Activated CD4-positive, alpha-beta memory T cell treated with anti-CD3 and anti-CD28 coated beads, Interleukin-2, amount 10 ng/mL, durations not matched to agents 7 days and 5 days (primary cell): ENCODE measurements around the gene KBTBD8. TPM values are rescaled to one million over a fixed set of nuclear protein-coding genes. Genes with fewer than 3 reads are reported as not detected.

Source experiments
- CTCF ChIA-PET: fragments of 350-600 bp; sonication (Branson Sonifier 250); formaldehyde crosslinking; loops from one replicate; lab custom pipeline; 2021; ENCODE audit warnings: antibody characterized with exemption, inconsistent platforms; lab: Charles Lee
- POLR2A ChIA-PET: fragments of 350-600 bp; sonication (Branson Sonifier 250); formaldehyde crosslinking; loops from one replicate; lab custom pipeline; 2021; ENCODE audit warnings: antibody characterized with exemption; lab: Charles Lee
- DNase-seq: peaks from one replicate; pipeline ENCODE4 v3.0.0-alpha.2; 2020
- H3K27ac Mint-ChIP-seq: one replicate; pipeline ENCODE4 v1.8.0; 2021; ENCODE audit warnings: mild to moderate bottlenecking, mixed read lengths
- H3K27me3 Mint-ChIP-seq: one replicate; pipeline ENCODE4 v1.8.0; 2021; ENCODE audit warnings: mixed read lengths
- H3K36me3 Mint-ChIP-seq: one replicate; pipeline ENCODE4 v1.8.0; 2021; ENCODE audit warnings: low read depth, mixed read lengths
- H3K4me1 Mint-ChIP-seq: one replicate; pipeline ENCODE4 v1.8.0; 2021; ENCODE audit warnings: mixed read lengths
- H3K4me3 Mint-ChIP-seq: one replicate; pipeline ENCODE4 v1.8.0; 2021; ENCODE audit warnings: mild to moderate bottlenecking, mixed read lengths
- H3K9me3 Mint-ChIP-seq: one replicate; pipeline ENCODE4 v1.8.0; 2021; ENCODE audit warnings: mixed read lengths
- total RNA-seq, 2 experiments: library from RNA; stranded (reverse); gene quantifications; one replicate each; pipeline ENCODE4 v1.2.3, GENCODE V29; 2021

Gene KBTBD8
- total RNA-seq, 2 experiments from 2014 or later = 14.8 to 16.0 TPM

- peaks cover 16% of the 10 kb centered on the region for H3K4me1 Mint-ChIP-seq
- H3K27me3 Mint-ChIP-seq = no peaks in the 10 kb centered on the region
- no peak overlapping the region for H3K27ac Mint-ChIP-seq
- H3K4me3 Mint-ChIP-seq = no peak overlapping the region
- no peaks in the 10 kb centered on the region for H3K9me3 Mint-ChIP-seq
- ChIA-PET CTCF (interaction anchor here (1.4 kb wide), 1 partner anchor 81 kb away, joined by 4 read pairs; no protein-coding TSS in a partner anchor), POLR2A (no interaction called here)
- no peak for DNase-seq
- no peaks in the 10 kb centered on the region for H3K36me3 Mint-ChIP-seq
These were observed 20.9 kb downstream of the KBTBD8 start for GRCh38 chr3:67018789-67019526.

GRCh38 chr3:67028001-67028784 is 30.1 kb downstream of the KBTBD8 start:
- DNase-seq = no peak
- Mint-ChIP-seq H3K4me1 (peaks cover 2% of the 10 kb centered on the region), H3K9me3 (no peaks in the 10 kb centered on the region), H3K36me3 (no peaks in the 10 kb centered on the region), H3K27me3 (no peaks in the 10 kb centered on the region), H3K27ac (no peak overlapping the region), H3K4me3 (no peak overlapping the region)
- ChIA-PET POLR2A (no interaction called here), CTCF (interaction anchor here (1.1 kb wide), 1 partner anchor 14 kb away, joined by 3 read pairs; no protein-coding TSS in a partner anchor)

GRCh38 chr3:67030785-67031740 is 33.0 kb downstream of the KBTBD8 start:
- Mint-ChIP-seq H3K27me3 (no peaks in the 10 kb centered on the region), H3K27ac (no peak overlapping the region), H3K36me3 (no peaks in the 10 kb centered on the region), H3K9me3 (no peaks in the 10 kb centered on the region), H3K4me3 (no peak overlapping the region), H3K4me1 (peaks cover 2% of the 10 kb centered on the region)
- POLR2A ChIA-PET = no interaction called here
- CTCF ChIA-PET = no interaction called here
- DNase-seq = no peak

DNA sequence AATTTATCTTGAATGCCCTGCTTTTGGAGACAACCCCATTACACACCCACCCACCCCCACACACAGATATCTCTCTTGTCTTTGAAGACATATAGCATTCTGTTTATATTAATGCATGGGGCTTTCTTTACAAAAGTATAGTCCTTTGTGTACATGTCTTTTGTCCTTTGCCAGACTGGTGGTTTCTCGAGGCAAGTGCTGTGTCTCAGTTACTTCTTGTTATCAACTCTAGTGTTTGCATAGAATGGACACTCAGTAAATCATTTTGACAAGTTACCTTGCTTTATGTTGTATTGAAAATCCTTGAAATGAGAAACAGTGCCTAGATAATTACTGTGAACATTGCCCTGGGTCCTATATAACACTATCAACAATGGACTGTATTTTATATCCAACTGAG is 33.9 kb downstream of the KBTBD8 start:
- no peaks in the 10 kb centered on the region for H3K27me3 Mint-ChIP-seq
- no peak overlapping the region for H3K27ac Mint-ChIP-seq
- ChIA-PET CTCF (no interaction called here), POLR2A (no interaction called here)
- H3K9me3 Mint-ChIP-seq = no peaks in the 10 kb centered on the region
- H3K4me1 Mint-ChIP-seq = peaks cover 2% of the 10 kb centered on the region
- no peak overlapping the region for H3K4me3 Mint-ChIP-seq
- DNase-seq = no peak
- no peaks in the 10 kb centered on the region for H3K36me3 Mint-ChIP-seq

DNA sequence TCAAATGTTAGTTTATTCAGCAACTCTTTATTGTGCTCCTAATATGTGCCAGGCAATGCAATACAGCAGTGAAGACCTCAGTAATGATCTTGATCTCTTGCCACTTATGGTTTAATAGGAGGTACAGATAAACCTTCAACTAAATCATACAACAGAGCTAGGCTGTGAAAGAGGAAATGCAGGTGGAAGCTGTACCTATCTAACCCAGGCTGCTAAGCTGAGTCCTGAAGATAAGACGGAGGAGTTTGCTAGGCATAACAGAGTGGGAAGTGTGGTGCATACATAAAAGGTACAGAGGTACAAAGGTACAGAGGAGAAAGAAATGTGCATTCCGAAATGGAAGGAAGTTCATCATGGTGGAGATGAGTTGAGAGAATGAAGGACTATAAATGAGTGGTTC is 35.0 kb downstream of the KBTBD8 start:
- Mint-ChIP-seq H3K36me3 (no peaks in the 10 kb centered on the region), H3K4me1 (no peaks in the 10 kb centered on the region), H3K4me3 (no peak overlapping the region), H3K9me3 (no peaks in the 10 kb centered on the region), H3K27ac (no peak overlapping the region), H3K27me3 (no peaks in the 10 kb centered on the region)
- DNase-seq = no peak
- POLR2A ChIA-PET = no interaction called here
- CTCF ChIA-PET = no interaction called here

GRCh38 chr3:67034371-67034770 is 36.3 kb downstream of the KBTBD8 start:
- Mint-ChIP-seq H3K36me3 (no peaks in the 10 kb centered on the region), H3K27ac (no peak overlapping the region), H3K4me1 (no peaks in the 10 kb centered on the region), H3K9me3 (no peaks in the 10 kb centered on the region), H3K4me3 (no peak overlapping the region), H3K27me3 (no peaks in the 10 kb centered on the region)
- no peak for DNase-seq
- ChIA-PET CTCF (interaction anchor here (2.1 kb wide), 1 partner anchor 11 kb away, joined by 5 read pairs; no protein-coding TSS in a partner anchor), POLR2A (no interaction called here)

DNA sequence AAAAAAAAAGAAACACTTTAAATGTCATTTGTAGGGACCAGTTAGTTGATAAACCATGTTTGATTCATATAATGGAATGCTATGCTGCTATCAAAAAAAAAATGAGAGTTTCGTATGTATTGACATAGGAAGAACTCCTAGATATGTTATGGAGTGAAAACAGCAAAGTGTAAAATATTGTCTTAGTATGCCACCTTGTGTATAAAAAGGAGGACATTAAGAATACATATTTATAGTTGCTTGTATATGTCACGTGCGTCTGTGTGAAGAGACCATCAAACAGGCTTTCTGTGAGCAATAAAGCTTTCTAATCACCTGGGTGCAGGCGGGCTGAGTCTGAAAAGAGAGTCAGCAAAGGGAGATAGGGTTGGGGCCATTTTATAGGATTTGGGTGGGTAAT is 39.5 kb downstream of the KBTBD8 start:
- CTCF ChIA-PET = interaction anchor here (1.1 kb wide), 1 partner anchor 65 kb away, joined by 6 read pairs; no protein-coding TSS in a partner anchor
- Mint-ChIP-seq H3K4me1 (no peaks in the 10 kb centered on the region), H3K27ac (no peak overlapping the region), H3K36me3 (no peaks in the 10 kb centered on the region), H3K4me3 (no peak overlapping the region), H3K9me3 (no peaks in the 10 kb centered on the region), H3K27me3 (no peaks in the 10 kb centered on the region)
- no peak for DNase-seq
- POLR2A ChIA-PET = no interaction called here

- ChIA-PET CTCF (no interaction called here), POLR2A (no interaction called here)
- Mint-ChIP-seq H3K36me3 (no peaks in the 10 kb centered on the region), H3K4me1 (no peaks in the 10 kb centered on the region), H3K27ac (no peak overlapping the region), H3K27me3 (no peaks in the 10 kb centered on the region), H3K9me3 (no peaks in the 10 kb centered on the region), H3K4me3 (no peak overlapping the region)
- no peak for DNase-seq
These were observed 46.2 kb downstream of the KBTBD8 start for GRCh38 chr3:67044295-67044694.

DNA sequence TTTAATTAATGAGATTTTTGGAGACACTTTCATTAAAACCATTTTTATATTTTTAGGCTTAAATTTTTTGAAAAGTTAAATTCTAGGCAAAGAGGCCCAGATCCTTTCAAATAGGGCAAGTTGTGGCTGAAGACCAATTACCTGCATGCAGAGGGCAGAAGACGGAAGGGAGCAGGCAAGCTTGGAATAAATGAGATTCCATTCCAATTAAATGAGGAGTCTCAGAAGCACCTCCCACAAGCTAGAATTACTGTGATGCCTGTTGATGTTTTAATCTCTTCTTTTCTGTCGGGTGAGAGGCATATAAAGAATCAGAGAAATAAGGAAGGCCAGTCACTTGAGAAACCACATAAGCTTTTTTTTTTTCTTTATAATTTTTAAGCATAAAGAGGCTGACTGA is 46.8 kb downstream of the KBTBD8 start:
- ChIA-PET CTCF (no interaction called here), POLR2A (no interaction called here)
- no peak overlapping the region for H3K4me3 Mint-ChIP-seq
- no peaks in the 10 kb centered on the region for H3K9me3 Mint-ChIP-seq
- no peak for DNase-seq
- H3K27ac Mint-ChIP-seq = no peak overlapping the region
- H3K36me3 Mint-ChIP-seq = no peaks in the 10 kb centered on the region
- no peaks in the 10 kb centered on the region for H3K4me1 Mint-ChIP-seq
- no peaks in the 10 kb centered on the region for H3K27me3 Mint-ChIP-seq

- no peak overlapping the region for H3K4me3 Mint-ChIP-seq
- ChIA-PET POLR2A (interaction anchor here (0.9 kb wide), 1 partner anchor 22 kb away, joined by 4 read pairs; no protein-coding TSS in a partner anchor), CTCF (interaction anchor here (2.1 kb wide), 1 partner anchor 74 kb away, joined by 12 read pairs; no protein-coding TSS in a partner anchor)
- no peaks in the 10 kb centered on the region for H3K4me1 Mint-ChIP-seq
- H3K36me3 Mint-ChIP-seq = no peaks in the 10 kb centered on the region
- DNase-seq = no peak
- H3K27ac Mint-ChIP-seq = no peak overlapping the region
- H3K27me3 Mint-ChIP-seq = no peaks in the 10 kb centered on the region
- peaks cover 3% of the 10 kb centered on the region for H3K9me3 Mint-ChIP-seq
These were observed 47.8 kb downstream of the KBTBD8 start for GRCh38 chr3:67045711-67046465.

GRCh38 chr3:67047051-67047450 is 48.9 kb downstream of the KBTBD8 start:
- POLR2A ChIA-PET = no interaction called here
- H3K4me3 Mint-ChIP-seq = no peak overlapping the region
- H3K27me3 Mint-ChIP-seq = no peaks in the 10 kb centered on the region
- CTCF ChIA-PET = interaction anchor here (2.1 kb wide), 1 partner anchor 75 kb away, joined by 12 read pairs; no protein-coding TSS in a partner anchor
- no peak overlapping the region for H3K27ac Mint-ChIP-seq
- H3K36me3 Mint-ChIP-seq = no peaks in the 10 kb centered on the region
- no peaks in the 10 kb centered on the region for H3K4me1 Mint-ChIP-seq
- no peak for DNase-seq
- peaks cover 3% of the 10 kb centered on the region for H3K9me3 Mint-ChIP-seq
